GM12878 (cell line): ENCODE measurements around the gene SCAND1. TPM values are rescaled to one million over a fixed set of nuclear protein-coding genes. Genes with fewer than 3 reads are reported as not detected.

Experiments
- ATAC-seq: fragments of 200-7000 bp; cut with Tn5 transposase; 3 replicates; pipeline ENCODE4 v1.9.1; 2020; ENCODE audit warnings: mild to moderate bottlenecking, moderate library complexity
- BruUV-seq: library from RNA; stranded (reverse); fragments of 400-500 nt; replicated peaks from 2 replicates; lab custom pipeline; 2021; lab: Mats Ljungman, UMichigan
- CTCF ChIA-PET: fragments of 300-600 bp; sonication (Branson Sonifier 250); formaldehyde crosslinking; extraction: SDS; loops from one replicate; lab custom pipeline; 2021; ENCODE audit warnings: inconsistent platforms; lab: Yijun Ruan, JAX
- POLR2A ChIA-PET: fragments of 350-600 bp; formaldehyde crosslinking; extraction: SDS; loops from one replicate; lab custom pipeline; 2021; ENCODE audit warnings: inconsistent platforms; lab: Charles Lee
- RAD21 ChIA-PET: fragments of 300-600 bp; sonication (Branson Sonifier 250); formaldehyde crosslinking; loops from one replicate; lab custom pipeline; 2023; ENCODE audit warnings: antibody characterized with exemption; ENCODE audit not compliant: unreplicated experiment; lab: Charles Lee
- SMC1A ChIA-PET: fragments of 300-600 bp; sonication (Branson Sonifier 250); formaldehyde crosslinking; loops from one replicate; lab custom pipeline; 2023; ENCODE audit not compliant: unreplicated experiment, uncharacterized antibody; lab: Charles Lee
- DNase-seq: peaks from one replicate; pipeline ENCODE4 v3.0.0-alpha.2; 2011; ENCODE audit warnings: low read depth, low spot score
- FAIRE-seq: peaks from 3 replicates; lab custom pipeline; 2011; peaks lifted over from hg19 to GRCh38; lab: Jason Lieb, UNC
- H2AFZ ChIP-seq: 2 replicates; pipeline ENCODE4 v1.6.0; 2011; ENCODE audit warnings: low read depth, low read length, control low read depth; ENCODE audit not compliant: control insufficient read depth
- H3K27ac ChIP-seq: 2 replicates; pipeline ENCODE4 v1.5.1; 2011; ENCODE audit warnings: control low read depth; ENCODE audit not compliant: control insufficient read depth, insufficient read depth
- H3K27me3 ChIP-seq, 2 experiments: replicated peaks in 1 of 2; 2 replicates each; pipeline versions ENCODE4 v1.6.0 to v1.6.1; 2011; ENCODE audit warnings: low read length in 1 of 2; ENCODE audit not compliant: control insufficient read depth in 2 of 2, insufficient read depth in 2 of 2
- H3K36me3 ChIP-seq, 2 experiments: 2 replicates each; pipeline ENCODE4 v1.5.1; 2011; ENCODE audit warnings: low read length in 1 of 2; ENCODE audit not compliant: control insufficient read depth in 2 of 2, insufficient read depth in 2 of 2
- H3K4me1 ChIP-seq: 2 replicates; pipeline ENCODE4 v1.6.1; 2011; ENCODE audit warnings: mild to moderate bottlenecking, low read length, moderate library complexity, mixed read lengths; ENCODE audit not compliant: control insufficient read depth, insufficient read depth
- H3K4me2 ChIP-seq: 2 replicates; pipeline ENCODE4 v1.6.0; 2011; ENCODE audit warnings: control low read depth; ENCODE audit not compliant: control insufficient read depth, insufficient read depth
- H3K4me3 ChIP-seq: fragments of 200-600 bp; sonication (generic); 2 replicates; pipeline ENCODE4 v1.5.1; 2016
- H3K79me2 ChIP-seq: 2 replicates; pipeline ENCODE4 v1.6.0; 2011; ENCODE audit warnings: low read length; ENCODE audit not compliant: control insufficient read depth, insufficient read depth
- H3K9ac ChIP-seq: 2 replicates; pipeline ENCODE4 v1.8.0; 2011; ENCODE audit warnings: low read length, control low read depth, mixed read lengths; ENCODE audit not compliant: control insufficient read depth, insufficient read depth
- H3K9me3 ChIP-seq: replicated peaks from 3 replicates; pipeline ENCODE4 v1.5.1; 2011; ENCODE audit warnings: mild to moderate bottlenecking, low read length; ENCODE audit not compliant: control insufficient read depth, insufficient read depth
- H4K20me1 ChIP-seq: 2 replicates; pipeline ENCODE4 v1.6.0; 2011; ENCODE audit not compliant: control insufficient read depth, insufficient read depth
- BCL11A ChIP-seq: IDR thresholded peaks from 2 replicates; pipeline ENCODE4 v1.6.1; 2011; ENCODE audit warnings: low read depth, low read length
- BHLHE40 ChIP-seq, 2 experiments: fragments of 450-650 bp in 1 of 2; IDR thresholded peaks; 2 replicates each; pipeline ENCODE4 v1.6.1; 2011 to 2017; ENCODE audit warnings: low read depth in 2 of 2, borderline replicate concordance in 1 of 2, improper control_type of control experiment in 1 of 2, low read length in 1 of 2, mild to moderate bottlenecking in 1 of 2
- GATAD2B ChIP-seq: fragments of 450-650 bp; conservative IDR thresholded peaks from 2 replicates; pipeline ENCODE4 v1.6.1; 2017; ENCODE audit warnings: low read depth, mild to moderate bottlenecking, moderate library complexity
- IRF4 ChIP-seq: IDR thresholded peaks from 2 replicates; pipeline ENCODE4 v1.6.1; 2011; ENCODE audit warnings: low read depth, low read length
- MTA3 ChIP-seq: IDR thresholded peaks from 2 replicates; pipeline ENCODE4 v1.6.1; 2012; ENCODE audit warnings: low read length, inconsistent platforms, borderline replicate concordance
- SUZ12 ChIP-seq: fragments of 200-600 bp; sonication (generic); IDR thresholded peaks from one replicate; pipeline ENCODE4 v1.6.1; 2018; ENCODE audit warnings: antibody characterized with exemption, mild to moderate bottlenecking; ENCODE audit not compliant: unreplicated experiment
- WRNIP1 ChIP-seq: IDR thresholded peaks from 2 replicates; pipeline ENCODE4 v1.6.1; 2011; ENCODE audit warnings: low read depth, low read length, improper control_type of control experiment, borderline replicate concordance
- ZZZ3 ChIP-seq: IDR thresholded peaks from 2 replicates; pipeline ENCODE4 v1.6.1; 2011; ENCODE audit warnings: low read depth; ENCODE audit not compliant: control insufficient read depth, insufficient read length
- WGBS: methylation state at CpG from one replicate; pipeline ENCODE4 v1.1.6; 2016; ENCODE audit warnings: low lambda C conversion rate; ENCODE audit not compliant: insufficient replicate concordance, insufficient coverage; ENCODE audit errors: missing lambda C conversion rate; 5-methylcytosine and 5-hydroxymethylcytosine counted together
- in situ Hi-C: fragments of 300-500 bp; cut with MboI; formaldehyde crosslinking; loops from 9 replicates; pipeline ENCODE4 v1.14.3; 2018; ENCODE audit warnings: mixed read lengths
- intact Hi-C: fragments of 100-400 bp; cut with micrococcal nuclease; formaldehyde crosslinking; loops from one replicate; pipeline ENCODE4 v1.14.2; 2022; ENCODE audit not compliant: unreplicated experiment
- polyA plus RNA-seq, 11 experiments: library from polyadenylated mRNA; depleted of rRNA in 4 of 11; unstranded in 6 of 11; stranded (reverse) in 5 of 11; fragments of >200 nt; fragmentation: Nextera tagmentation in 4 of 11; fragmentation: Illumina TruSeq in 1 of 11; extraction: Ambion mirVana in 4 of 11; extraction: Trizol in 1 of 11; gene quantifications; 1 replicate in 1 of 11; 2 replicates in 10 of 11; pipeline versions ENCODE4 v1.2.1 to v1.2.3, GENCODE V29; 2011 to 2016; ENCODE audit warnings: inconsistent platforms in 2 of 11, missing spikeins in 2 of 11, low read depth in 1 of 11
- total RNA-seq, 4 experiments: library from RNA; depleted of rRNA in 3 of 4; stranded (reverse); fragments of >200 nt in 3 of 4; fragmentation: Illumina TruSeq in 1 of 4; extraction: Trizol in 1 of 4; gene quantifications; 2 replicates each; pipeline versions ENCODE4 v1.2.1 to v1.2.3, GENCODE V29; 2013 to 2021
- TF ChIP-seq, protein P1 (sequence below): fragments of 450-650 bp; IDR thresholded peaks from 2 replicates; pipeline ENCODE4 v1.6.1; 2016; ENCODE audit warnings: mild to moderate bottlenecking

The SCAND1 gene
- total and polyA plus RNA-seq, 10 of the 15 experiments (the other 5 are each of a cell fraction or from before 2014, with no cell fraction given): 0.08 to 117 (median 25.9) TPM

DNA sequence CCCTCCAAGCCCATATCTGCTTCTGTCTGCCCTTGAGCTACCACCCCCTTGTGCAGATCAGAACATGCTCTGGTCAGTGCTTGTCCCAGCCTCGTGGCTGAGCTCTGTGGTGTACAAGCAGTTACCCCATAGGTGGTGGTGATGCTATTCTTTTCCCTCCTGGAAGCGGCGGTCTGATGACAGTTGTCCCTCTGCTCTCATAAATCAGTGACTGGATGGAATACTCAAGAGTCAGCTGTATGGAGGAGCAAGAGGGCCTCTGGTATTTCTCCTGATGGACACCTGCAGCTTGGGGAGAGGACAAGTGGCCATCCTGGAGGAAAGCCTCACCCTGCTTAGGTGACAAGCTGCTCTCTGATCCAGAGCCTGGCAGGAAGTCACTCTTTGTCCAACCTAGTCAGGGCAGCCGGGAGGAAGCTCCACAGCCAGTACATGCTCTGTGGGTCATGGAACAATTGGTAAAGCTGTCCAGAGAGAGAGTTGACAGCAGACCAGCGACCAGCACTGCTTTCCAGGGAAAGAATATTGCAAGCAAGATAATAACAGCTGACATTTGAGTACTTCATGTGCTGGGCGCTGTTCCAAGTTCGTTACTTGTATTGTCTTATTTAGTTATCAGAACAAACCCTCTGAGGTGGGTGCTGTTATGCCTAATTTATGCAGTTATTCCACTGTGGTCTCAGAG is 47.1 kb downstream of the SCAND1 start:
- Histone ChIP-seq H3K36me3 (peaks cover 2 to 7% of the 10 kb centered on the region in 2 experiments; a peak in 2 of 4 replicates), H3K27ac (no peak overlapping the region), H4K20me1 (peaks cover 1% of the 10 kb centered on the region; the same call in 1 of the 2 replicates), H3K27me3 (no peaks in the 10 kb centered on the region), H3K4me3 (no peak overlapping the region), H3K79me2 (no peaks in the 10 kb centered on the region), H3K9me3 (no peaks in the 10 kb centered on the region), H3K4me2 (no peak overlapping the region), H2AFZ (no peak overlapping the region), H3K4me1 (peaks cover 22% of the 10 kb centered on the region), H3K9ac (no peak overlapping the region)
- CTCF ChIA-PET: interaction anchor here (1.3 to 1.5 kb wide), 2 partner anchors 9 to 84 kb away, joined by 3 to 4 read pairs; no protein-coding TSS in a partner anchor
- no peak for TF ChIP-seq ZZZ3
- no peak for TF ChIP-seq SUZ12
- TF ChIP-seq MTA3: no peak
- no peak for TF ChIP-seq WRNIP1
- TF ChIP-seq IRF4: no peak
- TF ChIP-seq, protein P1, sequence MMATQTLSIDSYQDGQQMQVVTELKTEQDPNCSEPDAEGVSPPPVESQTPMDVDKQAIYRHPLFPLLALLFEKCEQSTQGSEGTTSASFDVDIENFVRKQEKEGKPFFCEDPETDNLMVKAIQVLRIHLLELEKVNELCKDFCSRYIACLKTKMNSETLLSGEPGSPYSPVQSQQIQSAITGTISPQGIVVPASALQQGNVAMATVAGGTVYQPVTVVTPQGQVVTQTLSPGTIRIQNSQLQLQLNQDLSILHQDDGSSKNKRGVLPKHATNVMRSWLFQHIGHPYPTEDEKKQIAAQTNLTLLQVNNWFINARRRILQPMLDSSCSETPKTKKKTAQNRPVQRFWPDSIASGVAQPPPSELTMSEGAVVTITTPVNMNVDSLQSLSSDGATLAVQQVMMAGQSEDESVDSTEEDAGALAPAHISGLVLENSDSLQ: no peak
- no peak for TF ChIP-seq BCL11A
- TF ChIP-seq GATAD2B: no peak
- TF ChIP-seq BHLHE40 (IDR thresholded peaks at IDR 0.05; ENCODE audit: borderline replicate concordance in 1 of 2, low read depth in 2 of 2, low read length in 1 of 2): no peak
- in situ Hi-C loops: no loop called here
- POLR2A ChIA-PET: no interaction called here
- DNase-seq (no peak), ATAC-seq (no peak), FAIRE-seq (no peak)
- BruUV-seq: no TSS peak
- RAD21 ChIA-PET: no interaction called here
- SMC1A ChIA-PET: no interaction called here
- WGBS: 86% methylated on average over 7 of the region's 7 CpGs
- intact Hi-C loops: no loop called here
